ENCODE data around the gene MAP3K14. TPM values are rescaled to one million over a fixed set of nuclear protein-coding genes. Genes with fewer than 3 reads are reported as not detected.

Gene MAP3K14
- total RNA-seq, 1 experiment from 2014 or later = 1.6 TPM

- Histone ChIP-seq H3K36me3 (replicated peaks; ENCODE audit: control insufficient read depth, insufficient read depth, low read length) (peaks cover 4% of the 10 kb centered on the region), H3K27me3 (ENCODE audit: control insufficient read depth, insufficient read depth, low read length) (no peaks in the 10 kb centered on the region), H3K4me3 (ENCODE audit: insufficient read depth, low read depth, low read length) (no peak overlapping the region)
- peak; percentile 62 for DNase-seq
These were observed 27.2 kb downstream of the MAP3K14 start for GRCh38 chr17:45289301-45290268.

- no peak overlapping the region for H3K4me3 ChIP-seq (ENCODE audit: insufficient read depth, low read depth, low read length)
- H3K36me3 ChIP-seq (replicated peaks; ENCODE audit: control insufficient read depth, insufficient read depth, low read length) = peaks cover 8% of the 10 kb centered on the region
- no peaks in the 10 kb centered on the region for H3K27me3 ChIP-seq (ENCODE audit: control insufficient read depth, insufficient read depth, low read length)
- no peak for DNase-seq
These were observed 28.0 kb downstream of the MAP3K14 start for GRCh38 chr17:45288825-45289224.

GRCh38 chr17:45287526-45288500, 29.0 kb downstream of the MAP3K14 start:
- no peak for DNase-seq
- no peak overlapping the region for H3K4me3 ChIP-seq (ENCODE audit: insufficient read depth, low read depth, low read length)
- peaks cover 16% of the 10 kb centered on the region for H3K36me3 ChIP-seq (replicated peaks; ENCODE audit: control insufficient read depth, insufficient read depth, low read length)
- no peaks in the 10 kb centered on the region for H3K27me3 ChIP-seq (ENCODE audit: control insufficient read depth, insufficient read depth, low read length)

GRCh38 chr17:45286286-45286685, 30.5 kb downstream of the MAP3K14 start:
- Histone ChIP-seq H3K36me3 (replicated peaks; ENCODE audit: control insufficient read depth, insufficient read depth, low read length) (peaks cover 17% of the 10 kb centered on the region), H3K4me3 (ENCODE audit: insufficient read depth, low read depth, low read length) (no peak overlapping the region), H3K27me3 (ENCODE audit: control insufficient read depth, insufficient read depth, low read length) (no peaks in the 10 kb centered on the region)
- peak; percentile 39 for DNase-seq

- H3K36me3 ChIP-seq (replicated peaks; ENCODE audit: control insufficient read depth, insufficient read depth, low read length) = peaks cover 17% of the 10 kb centered on the region
- no peaks in the 10 kb centered on the region for H3K27me3 ChIP-seq (ENCODE audit: control insufficient read depth, insufficient read depth, low read length)
- DNase-seq = peak; percentile 67
- H3K4me3 ChIP-seq (ENCODE audit: insufficient read depth, low read depth, low read length) = no peak overlapping the region
These were observed 32.4 kb downstream of the MAP3K14 start for GRCh38 chr17:45284176-45285140.

GRCh38 chr17:45283711-45284110, 33.1 kb downstream of the MAP3K14 start:
- no peaks in the 10 kb centered on the region for H3K27me3 ChIP-seq (ENCODE audit: control insufficient read depth, insufficient read depth, low read length)
- H3K4me3 ChIP-seq (ENCODE audit: insufficient read depth, low read depth, low read length) = no peak overlapping the region
- no peak for DNase-seq
- peaks cover 15% of the 10 kb centered on the region for H3K36me3 ChIP-seq (replicated peaks; ENCODE audit: control insufficient read depth, insufficient read depth, low read length)

GRCh38 chr17:45282683-45283644, 33.9 kb downstream of the MAP3K14 start:
- Histone ChIP-seq H3K36me3 (replicated peaks; ENCODE audit: control insufficient read depth, insufficient read depth, low read length) (peaks cover 15% of the 10 kb centered on the region), H3K4me3 (ENCODE audit: insufficient read depth, low read depth, low read length) (no peak overlapping the region), H3K27me3 (ENCODE audit: control insufficient read depth, insufficient read depth, low read length) (no peaks in the 10 kb centered on the region)
- DNase-seq = no peak

- no peak for DNase-seq
- H3K36me3 ChIP-seq (replicated peaks; ENCODE audit: control insufficient read depth, insufficient read depth, low read length) = peaks cover 13% of the 10 kb centered on the region
- no peak overlapping the region for H3K4me3 ChIP-seq (ENCODE audit: insufficient read depth, low read depth, low read length)
- H3K27me3 ChIP-seq (ENCODE audit: control insufficient read depth, insufficient read depth, low read length) = no peaks in the 10 kb centered on the region
These were observed 36.9 kb downstream of the MAP3K14 start for GRCh38 chr17:45279898-45280297.

- Histone ChIP-seq H3K4me3 (ENCODE audit: insufficient read depth, low read depth, low read length) (no peak overlapping the region), H3K27me3 (ENCODE audit: control insufficient read depth, insufficient read depth, low read length) (no peaks in the 10 kb centered on the region), H3K36me3 (replicated peaks; ENCODE audit: control insufficient read depth, insufficient read depth, low read length) (peaks cover 6% of the 10 kb centered on the region)
- DNase-seq = no peak
These were observed 38.8 kb downstream of the MAP3K14 start for GRCh38 chr17:45277992-45278391.

GRCh38 chr17:45277216-45277849, 39.5 kb downstream of the MAP3K14 start:
- H3K27me3 ChIP-seq (ENCODE audit: control insufficient read depth, insufficient read depth, low read length) = no peaks in the 10 kb centered on the region
- H3K4me3 ChIP-seq (ENCODE audit: insufficient read depth, low read depth, low read length) = no peak overlapping the region
- peak; percentile 89 for DNase-seq
- H3K36me3 ChIP-seq (replicated peaks; ENCODE audit: control insufficient read depth, insufficient read depth, low read length) = peaks cover 4% of the 10 kb centered on the region

GRCh38 chr17:45276031-45276430, 40.8 kb downstream of the MAP3K14 start:
- H3K4me3 ChIP-seq (ENCODE audit: insufficient read depth, low read depth, low read length) = no peak overlapping the region
- H3K36me3 ChIP-seq (replicated peaks; ENCODE audit: control insufficient read depth, insufficient read depth, low read length) = peaks cover 4% of the 10 kb centered on the region
- no peaks in the 10 kb centered on the region for H3K27me3 ChIP-seq (ENCODE audit: control insufficient read depth, insufficient read depth, low read length)
- no peak for DNase-seq

GRCh38 chr17:45274033-45274432, 42.8 kb downstream of the MAP3K14 start:
- Histone ChIP-seq H3K36me3 (replicated peaks; ENCODE audit: control insufficient read depth, insufficient read depth, low read length) (peaks cover 11% of the 10 kb centered on the region), H3K27me3 (ENCODE audit: control insufficient read depth, insufficient read depth, low read length) (no peaks in the 10 kb centered on the region), H3K4me3 (ENCODE audit: insufficient read depth, low read depth, low read length) (no peak overlapping the region)
- DNase-seq = no peak

All from H7 (cell line).